Lung microvascular endothelial cell (primary cell): ENCODE measurements around the gene ECM1. TPM values are rescaled to one million over a fixed set of nuclear protein-coding genes. Genes with fewer than 3 reads are reported as not detected.

Experiments used
- DNase-seq, 2 donors: peaks; one replicate each; pipeline versions ENCODE4 v3.0.0 to v3.0.0-alpha.2; 2010; ENCODE audit warnings: low read depth in 2 of 2
- total RNA-seq: library from RNA; depleted of rRNA; stranded (reverse); fragments of >200 nt; gene quantifications from 2 replicates; pipeline ENCODE4 v1.2.1, GENCODE V29; 2014

The ECM1 gene
- total RNA-seq, 1 donor from 2014 or later: under 0.01 TPM

GRCh38 chr1:150543500-150544143, 35.7 kb downstream of the ECM1 start:
- DNase-seq: no peak

DNA sequence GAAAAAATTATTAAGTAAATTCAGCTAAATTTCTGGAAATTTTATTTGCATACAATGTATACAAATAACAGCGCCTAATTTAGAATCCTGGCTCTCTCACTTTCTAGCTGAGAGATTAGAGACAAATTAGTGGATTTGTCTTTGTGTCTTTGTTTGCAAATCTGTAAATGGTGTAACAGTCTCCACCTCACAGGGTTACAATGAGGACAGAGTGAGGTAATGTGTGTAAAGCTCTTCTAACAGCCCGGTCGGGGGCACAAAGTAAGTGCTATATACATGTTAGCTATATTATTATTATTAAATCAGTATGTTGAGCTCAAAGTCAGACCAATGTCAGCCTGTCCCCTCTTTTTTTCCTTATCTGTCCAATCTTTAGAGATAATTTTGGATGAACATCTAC, 36.3 kb downstream of the ECM1 start:
- no peak for DNase-seq

- no peak for DNase-seq
Measured at GRCh38 chr1:150545486-150546032, 37.6 kb downstream of the ECM1 start.

- DNase-seq: no peak
Measured at GRCh38 chr1:150546294-150546937, 38.5 kb downstream of the ECM1 start.

DNA sequence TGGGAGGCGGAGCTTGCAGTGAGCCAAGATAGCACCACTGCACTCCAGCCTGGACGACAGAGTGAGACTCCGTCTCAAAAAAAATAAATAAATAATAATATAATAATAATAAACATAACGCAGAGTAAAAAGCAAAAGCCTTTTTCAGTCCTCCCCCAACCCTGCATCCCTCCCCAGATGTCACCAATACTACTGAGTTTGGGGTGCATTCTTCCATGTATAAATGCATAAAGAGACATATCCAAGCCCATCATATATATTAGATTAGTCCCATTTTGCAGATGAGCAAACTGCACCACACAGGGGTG, 40.4 kb downstream of the ECM1 start:
- DNase-seq: no peak

DNA sequence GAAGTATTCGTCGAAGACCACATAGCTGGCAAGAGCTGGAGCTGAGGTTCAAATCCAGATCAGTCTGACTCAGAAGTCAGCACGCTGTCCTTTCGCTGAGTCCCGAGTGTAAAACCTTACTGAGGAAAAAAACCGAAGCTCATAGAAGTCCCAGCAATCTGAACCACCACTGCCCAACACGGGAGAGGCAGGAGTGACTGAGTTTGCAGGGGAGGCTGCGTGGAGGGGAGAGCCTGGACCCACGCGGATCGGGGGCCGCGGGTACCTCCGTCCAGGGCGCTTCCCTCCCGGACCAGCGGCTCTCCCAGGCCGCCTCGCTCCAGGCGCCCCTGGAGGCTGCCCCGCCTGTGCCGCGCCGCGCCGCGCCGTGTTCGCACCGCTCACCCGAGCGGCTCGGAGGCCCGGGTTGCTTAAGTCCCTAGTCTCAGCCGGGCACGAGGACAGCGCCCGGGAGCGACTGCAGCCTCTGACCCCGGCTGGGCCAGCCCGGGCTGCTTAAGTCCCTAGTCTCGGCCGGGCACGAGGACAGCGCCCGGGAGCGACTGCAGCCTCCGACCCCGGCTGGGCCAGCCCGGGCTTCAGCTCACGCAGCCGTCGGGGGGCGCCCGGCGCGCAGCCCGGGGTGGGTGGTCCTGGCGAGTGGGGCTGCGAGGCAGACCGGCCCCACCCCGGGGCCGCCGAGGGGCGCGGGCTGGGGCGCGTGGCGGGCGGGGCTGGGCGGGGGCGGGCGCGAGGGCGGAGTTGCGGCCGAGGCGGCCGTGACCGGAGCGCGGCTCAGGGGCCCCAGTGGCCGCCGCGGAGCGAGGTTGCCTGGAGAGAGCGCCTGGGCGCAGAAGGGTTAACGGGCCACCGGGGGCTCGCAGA, 41.0 kb downstream of the ECM1 start, which contains the start of gene ADAMTSL4:
TSS of gene ADAMTSL4 (plus strand) at position 777 of the 864 bp plus-strand sequence. CDS start 2,881 bp downstream, outside the sequence.
- peak; percentile 58 to 67 for DNase-seq

DNA sequence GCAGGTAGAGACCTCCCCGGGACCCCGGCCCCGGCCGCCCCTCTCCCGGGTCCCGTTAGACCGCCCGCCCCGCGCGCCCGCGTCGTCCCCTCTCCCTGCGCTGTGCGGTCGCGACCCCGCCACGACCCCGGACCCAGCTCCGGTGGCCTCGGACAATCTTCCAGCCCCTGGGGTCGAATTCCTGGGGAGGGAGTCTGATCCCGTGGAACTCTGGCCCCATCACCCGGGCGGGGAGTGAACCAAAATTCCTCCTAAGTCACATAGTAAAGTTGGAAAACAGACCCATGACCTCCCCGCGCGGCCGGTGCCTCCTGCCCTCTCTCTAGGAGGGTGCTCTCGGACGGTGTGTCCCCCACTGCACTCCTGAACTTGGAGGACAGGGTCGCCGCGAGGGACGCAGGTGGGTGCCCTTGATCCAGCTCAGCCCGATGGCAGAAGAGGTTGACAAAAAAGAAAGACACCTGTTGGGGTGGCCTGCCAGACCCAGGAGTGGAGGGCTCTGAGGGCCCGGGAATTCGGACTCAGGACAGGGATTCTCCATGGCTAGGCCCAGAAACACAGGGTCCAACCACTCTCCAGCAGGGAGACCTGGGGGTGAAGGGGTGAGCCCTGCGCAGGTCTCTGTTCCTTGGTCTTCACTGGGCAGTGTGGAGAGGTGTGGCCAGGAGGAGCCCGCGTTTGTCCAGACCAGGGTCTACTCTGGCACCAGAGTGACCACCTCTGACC, 41.8 kb downstream of the ECM1 start:
- peak; percentile 7 to 10 for DNase-seq

DNA sequence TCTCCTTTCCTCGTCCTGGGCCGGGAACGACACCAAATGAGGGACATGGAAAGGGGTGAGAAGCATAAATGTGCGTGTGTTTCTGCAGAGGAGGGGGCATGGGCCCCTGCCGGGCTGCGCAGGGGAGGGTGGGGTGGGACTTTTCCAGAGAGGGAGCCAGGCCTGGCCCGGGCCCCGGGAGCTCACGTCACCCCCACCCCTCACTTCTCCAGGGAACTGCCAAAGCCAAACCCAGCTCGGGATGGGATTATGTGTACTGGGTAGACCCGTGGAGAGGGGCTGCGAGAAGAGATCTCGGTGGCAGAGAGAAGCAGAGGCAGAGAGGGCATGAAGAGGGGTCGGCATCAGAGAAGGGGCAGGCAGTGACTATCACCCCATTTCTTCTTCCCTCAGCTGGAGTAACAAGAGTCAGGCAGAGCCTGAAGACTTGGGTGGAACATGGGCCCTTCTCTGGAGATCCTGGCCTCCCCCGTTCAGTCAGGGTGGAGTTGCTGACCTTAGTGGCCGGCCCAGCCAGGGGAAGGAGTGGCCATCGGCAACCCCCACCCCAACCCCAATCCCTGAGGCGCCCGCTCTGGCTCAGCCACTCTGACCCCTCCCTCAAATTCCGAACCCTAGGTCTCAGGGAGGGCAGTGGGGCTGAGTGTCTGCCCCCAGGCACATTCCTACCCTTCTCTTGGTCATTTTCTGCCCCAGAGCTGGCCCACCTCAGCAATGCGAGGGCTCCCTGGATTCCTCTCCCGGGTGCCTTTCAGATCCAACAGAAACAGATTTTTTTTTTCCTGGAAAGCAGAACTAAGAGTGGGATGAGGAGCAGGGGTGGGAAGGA, 42.5 kb downstream of the ECM1 start:
- DNase-seq: peak in 1 of 2 donors; percentile 24

DNA sequence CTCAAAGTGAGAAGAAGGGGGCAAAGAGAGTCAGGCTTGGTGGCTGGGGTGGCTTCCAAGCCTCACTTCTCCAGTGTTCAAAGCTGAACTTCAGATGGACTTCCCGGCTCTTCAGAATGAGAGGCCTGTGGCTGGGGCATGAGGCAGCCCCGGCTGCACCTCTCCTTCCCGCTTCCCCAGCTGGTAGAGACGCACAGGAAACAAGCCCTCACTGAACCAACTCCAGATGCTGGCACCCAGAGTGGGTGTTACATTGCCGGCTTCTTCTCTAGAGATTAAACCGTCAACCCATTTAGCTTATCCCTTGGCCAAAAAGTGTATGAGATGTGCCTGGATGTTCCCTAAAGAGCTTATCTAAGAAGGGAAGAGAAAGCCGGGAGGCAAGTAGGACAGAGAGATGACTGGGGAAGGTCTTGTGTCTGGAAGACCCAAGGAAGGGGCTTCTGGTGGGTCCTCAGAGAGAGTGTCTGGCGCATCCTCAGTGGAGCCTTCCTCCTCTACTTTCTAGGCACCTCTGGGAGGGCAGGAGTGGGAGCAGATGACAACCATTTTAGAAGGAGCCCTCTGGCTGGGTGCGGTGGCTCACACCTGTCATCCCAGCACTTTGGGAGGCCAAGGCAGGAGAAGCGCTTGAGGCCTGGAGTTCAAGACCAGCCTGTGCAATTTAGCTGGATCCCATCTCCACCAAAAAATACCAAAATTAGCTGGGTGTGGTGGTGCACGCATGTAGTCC, 43.3 kb downstream of the ECM1 start:
- DNase-seq: peak in 1 of 2 donors; percentile 24

DNA sequence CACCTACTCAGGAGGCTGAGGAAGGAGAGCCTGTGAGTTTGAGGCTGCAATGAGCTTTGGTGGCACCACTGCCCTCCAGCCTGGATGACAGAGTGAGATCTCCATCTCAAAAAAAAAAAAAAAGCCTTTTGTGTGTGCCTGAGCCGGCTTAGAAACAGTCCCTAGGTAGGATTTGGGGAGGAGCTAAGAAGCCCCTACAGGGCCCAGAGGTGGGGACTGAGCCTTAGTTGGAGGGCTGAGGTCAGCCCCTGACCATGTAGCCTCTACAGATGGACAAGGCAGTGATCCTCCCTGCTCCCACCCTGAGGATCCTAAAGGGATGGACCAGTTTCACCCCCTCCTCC, 43.8 kb downstream of the ECM1 start:
- DNase-seq: no peak

DNA sequence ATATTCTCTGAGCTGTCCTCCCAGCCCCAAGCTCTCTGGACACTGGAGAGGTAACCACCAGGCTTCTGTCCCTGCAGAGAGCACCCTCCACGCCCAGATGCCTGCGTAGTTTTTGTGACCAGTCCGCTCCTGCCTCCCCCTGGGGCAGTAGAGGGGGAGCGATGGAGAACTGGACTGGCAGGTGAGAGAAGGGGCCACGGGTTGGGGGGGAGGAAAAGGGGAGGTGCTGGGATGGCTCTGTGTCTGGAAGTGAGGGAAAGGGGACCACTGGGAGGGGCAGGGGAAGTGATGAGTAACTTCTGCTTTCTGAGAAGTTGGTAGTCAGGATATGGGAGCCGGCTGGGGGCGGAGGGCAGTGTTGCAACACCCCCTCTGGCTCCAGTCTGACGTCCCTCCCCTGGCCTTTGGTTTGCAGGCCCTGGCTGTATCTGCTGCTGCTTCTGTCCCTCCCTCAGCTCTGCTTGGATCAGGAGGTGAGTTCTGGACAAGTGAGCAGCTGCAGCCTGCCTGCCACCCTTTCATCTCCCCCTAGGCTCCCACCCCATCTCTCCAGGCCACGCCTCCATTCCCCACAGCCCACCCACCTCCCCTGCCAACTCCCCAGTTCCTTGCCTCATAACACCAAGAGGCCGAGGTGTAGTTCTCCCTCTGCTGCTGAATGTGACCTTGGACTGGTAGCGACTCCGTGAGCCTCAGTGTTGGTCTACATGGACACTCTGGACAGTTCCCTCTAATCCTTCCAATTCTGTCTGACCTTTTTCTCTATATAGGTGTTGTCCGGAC, 44.4 kb downstream of the ECM1 start:
- peak; percentile 65 to 86 for DNase-seq

DNA sequence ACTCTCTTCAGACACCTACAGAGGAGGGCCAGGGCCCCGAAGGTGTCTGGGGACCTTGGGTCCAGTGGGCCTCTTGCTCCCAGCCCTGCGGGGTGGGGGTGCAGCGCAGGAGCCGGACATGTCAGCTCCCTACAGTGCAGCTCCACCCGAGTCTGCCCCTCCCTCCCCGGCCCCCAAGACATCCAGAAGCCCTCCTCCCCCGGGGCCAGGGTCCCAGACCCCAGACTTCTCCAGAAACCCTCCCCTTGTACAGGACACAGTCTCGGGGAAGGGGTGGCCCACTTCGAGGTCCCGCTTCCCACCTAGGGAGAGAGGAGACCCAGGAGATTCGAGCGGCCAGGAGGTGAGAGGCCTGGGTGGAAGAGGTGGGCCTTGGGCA, 45.0 kb downstream of the ECM1 start:
- DNase-seq: peak in 1 of 2 donors; percentile 8

DNA sequence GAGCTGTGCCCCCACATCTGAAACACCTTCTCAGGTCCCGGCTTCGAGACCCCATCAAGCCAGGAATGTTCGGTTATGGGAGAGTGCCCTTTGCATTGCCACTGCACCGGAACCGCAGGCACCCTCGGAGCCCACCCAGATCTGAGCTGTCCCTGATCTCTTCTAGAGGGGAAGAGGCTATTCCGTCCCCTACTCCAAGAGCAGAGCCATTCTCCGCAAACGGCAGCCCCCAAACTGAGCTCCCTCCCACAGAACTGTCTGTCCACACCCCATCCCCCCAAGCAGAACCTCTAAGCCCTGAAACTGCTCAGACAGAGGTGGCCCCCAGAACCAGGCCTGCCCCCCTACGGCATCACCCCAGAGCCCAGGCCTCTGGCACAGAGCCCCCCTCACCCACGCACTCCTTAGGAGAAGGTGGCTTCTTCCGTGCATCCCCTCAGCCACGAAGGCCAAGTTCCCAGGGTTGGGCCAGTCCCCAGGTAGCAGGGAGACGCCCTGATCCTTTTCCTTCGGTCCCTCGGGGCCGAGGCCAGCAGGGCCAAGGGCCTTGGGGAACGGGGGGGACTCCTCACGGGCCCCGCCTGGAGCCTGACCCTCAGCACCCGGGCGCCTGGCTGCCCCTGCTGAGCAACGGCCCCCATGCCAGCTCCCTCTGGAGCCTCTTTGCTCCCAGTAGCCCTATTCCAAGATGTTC, 45.6 kb downstream of the ECM1 start:
- DNase-seq: no peak

DNA sequence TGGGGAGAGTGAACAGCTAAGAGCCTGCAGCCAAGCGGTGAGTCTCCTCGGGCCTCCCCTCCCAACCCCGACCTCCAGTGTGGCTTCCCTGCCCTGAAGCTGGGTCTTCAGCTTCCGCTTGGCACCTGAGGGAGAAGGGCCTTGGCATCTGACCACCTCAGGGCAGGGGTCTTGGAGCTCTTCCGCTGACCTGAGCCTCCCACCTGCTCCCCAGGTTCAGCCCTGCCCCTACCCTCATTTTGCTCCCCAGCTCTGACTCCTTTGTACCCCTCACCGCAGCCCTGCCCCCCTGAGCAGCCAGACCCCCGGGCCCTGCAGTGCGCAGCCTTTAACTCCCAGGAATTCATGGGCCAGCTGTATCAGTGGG, 46.2 kb downstream of the ECM1 start:
- DNase-seq: no peak

GRCh38 chr1:150555198-150555970, 47.5 kb downstream of the ECM1 start:
- DNase-seq: peak; percentile 16 to 19

- DNase-seq: no peak
Measured at GRCh38 chr1:150555971-150556865, 48.3 kb downstream of the ECM1 start.

- no peak for DNase-seq
Measured at GRCh38 chr1:150557065-150557600, 49.2 kb downstream of the ECM1 start.
